ENCODE results near the gene CCDC141.

GRCh38 chr2:179019260-179019659 is 30.7 kb downstream of the CCDC141 start:
- TF ChIP-seq CTCF (IDR thresholded peaks at IDR 0.05) (no peak), CEBPB (IDR thresholded peaks at IDR 0.05) (no peak), RNF2 (IDR thresholded peaks at IDR 0.05; ENCODE audit: borderline replicate concordance, low read depth) (no peak), SMC3 (IDR thresholded peaks at IDR 0.05) (no peak)

All from A549 (cell line).